ENCODE results near the gene TBCA.

GRCh38 chr5:77773734-77774280, 2.3 kb downstream of the TBCA start:
- TF ChIP-seq ZFX (IDR thresholded peaks at IDR 0.05) (no peak), ELF1 (IDR thresholded peaks at IDR 0.05; ENCODE audit: borderline replicate concordance, low read depth) (no peak), POLR2A (IDR thresholded peaks at IDR 0.05; ENCODE audit: borderline replicate concordance, extremely low read depth, insufficient read depth, insufficient read length) (no peak), EZH2phosphoT487 (IDR thresholded peaks at IDR 0.05; ENCODE audit: borderline replicate concordance) (no peak), CTCF (IDR thresholded peaks at IDR 0.05 in 2 of 3, conservative IDR thresholded peaks at IDR 0.05 in 1 of 3; ENCODE audit: borderline replicate concordance in 1 of 3, insufficient read depth in 1 of 3, low read depth in 2 of 3, low read length in 2 of 3) (no peak), POLR2AphosphoS5 (IDR thresholded peaks at IDR 0.05; ENCODE audit: low read depth, low read length) (no peak), SRF (IDR thresholded peaks at IDR 0.05; ENCODE audit: low read depth) (no peak), EZH2 (IDR thresholded peaks at IDR 0.05) (no peak), JUND (IDR thresholded peaks at IDR 0.05) (no peak), EGR1 (IDR thresholded peaks at IDR 0.05; ENCODE audit: low read depth) (no peak), RAD21 (IDR thresholded peaks at IDR 0.05; ENCODE audit: low read depth) (no peak)

All from HCT116 (cell line).